Measurements from ENCODE around the gene ITGA5. TPM values are rescaled to one million over a fixed set of nuclear protein-coding genes. Genes with fewer than 3 reads are reported as not detected.

The ITGA5 gene
- total and polyA plus RNA-seq, 4 experiments from 2014 or later = 28.8 to 162 (median 111) TPM

GRCh38 chr12:54413284-54414190 is 5.5 kb downstream of the ITGA5 start:
- intact Hi-C loops (cut with micrococcal nuclease) = loop anchor here (1.0 to 5.0 kb wide), 4 partner anchors 13 to 84 kb away; partner anchors contain the start of gene NCKAP1L
- POLR2A ChIA-PET (ENCODE audit: partially characterized antibody) = interaction anchor here (0.9 to 11.6 kb wide), 11 partner anchors 12 to 136 kb away, joined by 3 to 213 read pairs (median 8); partner anchors contain the start of genes CBX5, HNRNPA1, NCKAP1L and PDE1B
- Mint-ChIP-seq H3K4me1 (peaks cover 41 to 85% (median 67%) of the 10 kb centered on the region in 4 donors), H3K4me3 (peak overlapping the region; percentile 72 to 90 (median 82)), H3K9me3 (no peaks in the 10 kb centered on the region), H3K27ac (peak overlapping the region; percentile 90 to 100 (median 97)), H3K36me3 (peaks cover 13 to 41% of the 10 kb centered on the region in 2 donors), H3K27me3 (no peaks in the 10 kb centered on the region)
- H3K9me3 ChIP-seq (ENCODE audit: control insufficient read depth in 1 of 2, low read length in 2 of 2) = no peaks in the 10 kb centered on the region
- DNase-seq = peak; percentile 78 to 94 (median 82)
- H3K4me1 ChIP-seq (ENCODE audit: insufficient read depth, low read length) = peaks cover 80% of the 10 kb centered on the region
- H3K27ac ChIP-seq (ENCODE audit: low read depth, low read length) = peak overlapping the region; percentile 92
- no peaks in the 10 kb centered on the region for H3K27me3 ChIP-seq (ENCODE audit: insufficient read depth, low read length)
- peak overlapping the region; percentile 69 to 94 for H3K4me3 ChIP-seq (ENCODE audit: low read length in 2 of 2)
- H3K36me3 ChIP-seq (ENCODE audit: insufficient read depth, low read length) = peaks cover 28% of the 10 kb centered on the region
- CTCF ChIA-PET (ENCODE audit: partially characterized antibody) = interaction anchor here (0.8 to 14.7 kb wide), 9 partner anchors 11 to 199 kb away, joined by 3 to 379 read pairs (median 5); partner anchors contain the start of gene COPZ1

- Mint-ChIP-seq H3K36me3 (peaks cover 18 to 40% of the 10 kb centered on the region in 2 donors), H3K27ac (peak overlapping the region; percentile 90 to 100 (median 97)), H3K27me3 (no peaks in the 10 kb centered on the region), H3K9me3 (no peaks in the 10 kb centered on the region), H3K4me3 (peak overlapping the region; percentile 72 to 90 (median 82)), H3K4me1 (peaks cover 44 to 84% (median 68%) of the 10 kb centered on the region in 4 donors)
- ChIA-PET CTCF (ENCODE audit: partially characterized antibody) (interaction anchor here (0.8 to 14.7 kb wide), 9 partner anchors 11 to 198 kb away, joined by 3 to 379 read pairs (median 5); partner anchors contain the start of gene COPZ1), POLR2A (ENCODE audit: partially characterized antibody) (interaction anchor here (0.9 to 11.6 kb wide), 11 partner anchors 11 to 137 kb away, joined by 3 to 213 read pairs (median 8); partner anchors contain the start of genes CBX5, HNRNPA1, NCKAP1L and PDE1B)
- H3K4me1 ChIP-seq (ENCODE audit: insufficient read depth, low read length) = peaks cover 80% of the 10 kb centered on the region
- peaks cover 33% of the 10 kb centered on the region for H3K36me3 ChIP-seq (ENCODE audit: insufficient read depth, low read length)
- no peaks in the 10 kb centered on the region for H3K27me3 ChIP-seq (ENCODE audit: insufficient read depth, low read length)
- peak overlapping the region; percentile 92 for H3K27ac ChIP-seq (ENCODE audit: low read depth, low read length)
- H3K9me3 ChIP-seq (ENCODE audit: control insufficient read depth in 1 of 2, low read length in 2 of 2) = no peaks in the 10 kb centered on the region
- DNase-seq = peak in 4 of 5 donors; percentile 40 to 53 (median 42)
- intact Hi-C loops (cut with micrococcal nuclease) = loop anchor here (1.0 to 5.0 kb wide), 4 partner anchors 13 to 85 kb away; partner anchors contain the start of gene NCKAP1L
- peak overlapping the region; percentile 69 to 94 for H3K4me3 ChIP-seq (ENCODE audit: low read length in 2 of 2)
Measured at GRCh38 chr12:54412786-54413185, 6.3 kb downstream of the ITGA5 start.

GRCh38 chr12:54412348-54412747 is 6.7 kb downstream of the ITGA5 start:
- CTCF ChIA-PET (ENCODE audit: partially characterized antibody) = interaction anchor here (1.0 to 14.7 kb wide), 8 partner anchors 11 to 197 kb away, joined by 3 to 379 read pairs (median 12); partner anchors contain the start of gene COPZ1
- no peaks in the 10 kb centered on the region for H3K27me3 ChIP-seq (ENCODE audit: insufficient read depth, low read length)
- Mint-ChIP-seq H3K4me3 (peak overlapping the region; percentile 72 to 90 (median 82)), H3K4me1 (peaks cover 44 to 84% (median 70%) of the 10 kb centered on the region in 4 donors), H3K36me3 (peaks cover 22 to 44% of the 10 kb centered on the region in 2 donors), H3K9me3 (no peaks in the 10 kb centered on the region), H3K27me3 (no peaks in the 10 kb centered on the region), H3K27ac (peak overlapping the region; percentile 90 to 100 (median 97))
- H3K4me1 ChIP-seq (ENCODE audit: insufficient read depth, low read length) = peaks cover 80% of the 10 kb centered on the region
- intact Hi-C loops (cut with micrococcal nuclease) = loop anchor here (5.0 kb wide), 1 partner anchor 85 kb away; the partner anchor contains the start of gene NCKAP1L
- POLR2A ChIA-PET (ENCODE audit: partially characterized antibody) = interaction anchor here (0.9 to 11.6 kb wide), 12 partner anchors 8 to 132 kb away, joined by 3 to 213 read pairs (median 8); partner anchors contain the start of genes CBX5, HNRNPA1 and NCKAP1L
- DNase-seq = peak in 1 of 5 donors; percentile 33
- peaks cover 37% of the 10 kb centered on the region for H3K36me3 ChIP-seq (ENCODE audit: insufficient read depth, low read length)
- no peaks in the 10 kb centered on the region for H3K9me3 ChIP-seq (ENCODE audit: control insufficient read depth in 1 of 2, low read length in 2 of 2)
- H3K27ac ChIP-seq (ENCODE audit: low read depth, low read length) = peak overlapping the region; percentile 92
- H3K4me3 ChIP-seq (ENCODE audit: low read length in 2 of 2) = peak overlapping the region; percentile 69 to 94

- no peaks in the 10 kb centered on the region for H3K27me3 Mint-ChIP-seq
- H3K9me3 ChIP-seq (ENCODE audit: control insufficient read depth in 1 of 2, low read length in 2 of 2) = no peaks in the 10 kb centered on the region
- peaks cover 40 to 84% (median 71%) of the 10 kb centered on the region in 4 donors for H3K4me1 Mint-ChIP-seq
- POLR2A ChIA-PET (ENCODE audit: partially characterized antibody) = interaction anchor here (0.7 to 11.6 kb wide), 10 partner anchors 9 to 149 kb away, joined by 3 to 213 read pairs (median 8); partner anchors contain the start of genes CBX5, HNRNPA1 and NCKAP1L
- peaks cover 30 to 48% of the 10 kb centered on the region in 2 donors for H3K36me3 Mint-ChIP-seq
- peaks cover 73% of the 10 kb centered on the region for H3K4me1 ChIP-seq (ENCODE audit: insufficient read depth, low read length)
- peak overlapping the region; percentile 72 to 90 (median 82) for H3K4me3 Mint-ChIP-seq
- H3K36me3 ChIP-seq (ENCODE audit: insufficient read depth, low read length) = peaks cover 44% of the 10 kb centered on the region
- H3K27ac Mint-ChIP-seq = peak overlapping the region; percentile 90 to 100 (median 97)
- peak overlapping the region; percentile 8 to 94 for H3K4me3 ChIP-seq (ENCODE audit: low read length in 2 of 2)
- CTCF ChIA-PET (ENCODE audit: partially characterized antibody) = interaction anchor here (0.9 to 14.7 kb wide), 11 partner anchors 8 to 665 kb away, joined by 3 to 379 read pairs (median 3); partner anchors contain the start of gene ITGA5
- H3K27ac ChIP-seq (ENCODE audit: low read depth, low read length) = peak overlapping the region; percentile 92
- H3K9me3 Mint-ChIP-seq = no peaks in the 10 kb centered on the region
- H3K27me3 ChIP-seq (ENCODE audit: insufficient read depth, low read length) = no peaks in the 10 kb centered on the region
- peak in 3 of 5 donors; percentile 38 to 66 (median 43) for DNase-seq
- intact Hi-C loops (cut with micrococcal nuclease) = loop anchor here (5.0 kb wide), 1 partner anchor 86 kb away; the partner anchor contains the start of gene NCKAP1L
Measured at GRCh38 chr12:54411391-54412241, 7.5 kb downstream of the ITGA5 start.

GRCh38 chr12:54409267-54409666 is 9.8 kb downstream of the ITGA5 start:
- POLR2A ChIA-PET (ENCODE audit: partially characterized antibody) = interaction anchor here (0.6 to 2.0 kb wide), 5 partner anchors 10 to 88 kb away, joined by 3 to 7 read pairs (median 5); partner anchors contain the start of genes ITGA5 and NCKAP1L
- H3K27ac ChIP-seq (ENCODE audit: low read depth, low read length) = peak overlapping the region; percentile 23
- no peaks in the 10 kb centered on the region for H3K27me3 Mint-ChIP-seq

More at GRCh38 chr12:54409267-54409666, 9.8 kb downstream of the ITGA5 start:
- H3K4me3 Mint-ChIP-seq = no peak overlapping the region
- H3K36me3 Mint-ChIP-seq = peaks cover 46 to 63% of the 10 kb centered on the region in 2 donors
- H3K27ac Mint-ChIP-seq = peak overlapping the region in 4 of 7 donors; percentile 8 to 81 (median 80)
- DNase-seq = peak in 1 of 5 donors; percentile 5
- CTCF ChIA-PET (ENCODE audit: partially characterized antibody) = interaction anchor here (1.1 to 14.7 kb wide), 5 partner anchors 8 to 38 kb away, joined by 3 to 379 read pairs (median 5); no protein-coding TSS in a partner anchor
- peaks cover 66% of the 10 kb centered on the region for H3K4me1 ChIP-seq (ENCODE audit: insufficient read depth, low read length)
- no peaks in the 10 kb centered on the region for H3K27me3 ChIP-seq (ENCODE audit: insufficient read depth, low read length)
- peaks cover 67% of the 10 kb centered on the region for H3K36me3 ChIP-seq (ENCODE audit: insufficient read depth, low read length)
- H3K9me3 ChIP-seq (ENCODE audit: control insufficient read depth in 1 of 2, low read length in 2 of 2) = no peaks in the 10 kb centered on the region
- intact Hi-C loops (cut with micrococcal nuclease) = no loop called here
- no peaks in the 10 kb centered on the region for H3K9me3 Mint-ChIP-seq
- no peak overlapping the region for H3K4me3 ChIP-seq (ENCODE audit: low read length in 2 of 2)
- peaks cover 38 to 86% (median 67%) of the 10 kb centered on the region in 4 donors for H3K4me1 Mint-ChIP-seq
